Neural progenitor cell (in vitro differentiated cells): ENCODE data around the gene EDN1. TPM values are rescaled to one million over a fixed set of nuclear protein-coding genes. Genes with fewer than 3 reads are reported as not detected.

Experiments
- DNase-seq: peaks from one replicate; pipeline ENCODE4 v3.0.0-alpha.2; 2016; ENCODE audit warnings: low spot score
- H2AFZ ChIP-seq: fragments of 200-600 bp; sonication (generic); replicated peaks from 2 replicates; pipeline ENCODE4 v1.6.1; 2016; ENCODE audit warnings: antibody characterized with exemption
- H3F3A ChIP-seq: fragments of 200-600 bp; sonication (generic); 2 replicates; pipeline ENCODE4 v1.6.1; 2016; ENCODE audit warnings: antibody characterized with exemption, low read depth
- H3K27ac ChIP-seq: fragments of 200-600 bp; sonication (generic); 2 replicates; pipeline ENCODE4 v1.5.1; 2016; ENCODE audit warnings: mild to moderate bottlenecking
- H3K27me3 ChIP-seq: fragments of 200-600 bp; sonication (generic); 2 replicates; pipeline ENCODE4 v1.6.1; 2016; ENCODE audit warnings: mild to moderate bottlenecking, moderate library complexity
- H3K36me3 ChIP-seq: fragments of 200-600 bp; sonication (generic); 2 replicates; pipeline ENCODE4 v1.5.1; 2016
- H3K4me1 ChIP-seq: fragments of 200-600 bp; sonication (generic); 2 replicates; pipeline ENCODE4 v1.6.1; 2016; ENCODE audit warnings: mixed run types
- H3K4me2 ChIP-seq: fragments of 200-600 bp; sonication (generic); 2 replicates; pipeline ENCODE4 v1.6.1; 2016
- H3K4me3 ChIP-seq: fragments of 200-600 bp; sonication (generic); 2 replicates; pipeline ENCODE4 v1.5.1; 2016
- H3K79me2 ChIP-seq: fragments of 200-600 bp; sonication (generic); 2 replicates; pipeline ENCODE4 v1.6.1; 2016; ENCODE audit warnings: low read depth
- H3K9ac ChIP-seq: fragments of 200-600 bp; sonication (generic); 2 replicates; pipeline ENCODE4 v1.6.1; 2016
- H3K9me3 ChIP-seq: fragments of 200-600 bp; sonication (generic); 2 replicates; pipeline ENCODE4 v1.5.1; 2016; ENCODE audit warnings: low read depth
- H4K20me1 ChIP-seq: fragments of 200-600 bp; sonication (generic); 2 replicates; pipeline ENCODE4 v1.6.1; 2016; ENCODE audit warnings: low read depth
- H3K27ac Mint-ChIP-seq: 3 replicates; pipeline ENCODE4 v1.8.0; 2021; ENCODE audit warnings: mixed read lengths
- H3K27me3 Mint-ChIP-seq: 2 replicates; pipeline ENCODE4 v1.8.0; 2022; ENCODE audit warnings: low read depth, mild to moderate bottlenecking, inconsistent platforms, moderate library complexity, mixed read lengths; ENCODE audit not compliant: insufficient read depth
- H3K36me3 Mint-ChIP-seq: 3 replicates; pipeline ENCODE4 v1.8.0; 2021; ENCODE audit warnings: mixed read lengths
- H3K4me1 Mint-ChIP-seq: 3 replicates; pipeline ENCODE4 v1.8.0; 2021; ENCODE audit warnings: mixed read lengths
- H3K4me3 Mint-ChIP-seq: 3 replicates; pipeline ENCODE4 v1.8.0; 2021; ENCODE audit warnings: mild to moderate bottlenecking, moderate library complexity, mixed read lengths
- H3K9me3 Mint-ChIP-seq: 3 replicates; pipeline ENCODE4 v1.8.0; 2020; ENCODE audit warnings: mixed read lengths
- EZH2 ChIP-seq: fragments of 200-600 bp; sonication (generic); IDR thresholded peaks from 2 replicates; pipeline ENCODE4 v1.6.1; 2017; ENCODE audit warnings: antibody characterized with exemption, mild to moderate bottlenecking, moderate library complexity
- EZH2phosphoT487 ChIP-seq: fragments of 200-600 bp; sonication (generic); IDR thresholded peaks from 2 replicates; pipeline ENCODE4 v1.6.1; 2017; ENCODE audit warnings: antibody characterized with exemption
- total RNA-seq: library from RNA; depleted of rRNA; stranded (reverse); fragments of >200 nt; gene quantifications from 2 replicates; pipeline ENCODE4 v1.2.3, GENCODE V29; 2015; ENCODE audit warnings: low replicate concordance
- TF ChIP-seq, protein P1 (sequence below): fragments of 200-600 bp; sonication (generic); IDR thresholded peaks from 2 replicates; pipeline ENCODE4 v1.5.1; 2017; ENCODE audit warnings: antibody characterized with exemption, mild to moderate bottlenecking

EDN1 gene
- total RNA-seq, 1 donor from 2014 or later, result 2.9 TPM

DNA sequence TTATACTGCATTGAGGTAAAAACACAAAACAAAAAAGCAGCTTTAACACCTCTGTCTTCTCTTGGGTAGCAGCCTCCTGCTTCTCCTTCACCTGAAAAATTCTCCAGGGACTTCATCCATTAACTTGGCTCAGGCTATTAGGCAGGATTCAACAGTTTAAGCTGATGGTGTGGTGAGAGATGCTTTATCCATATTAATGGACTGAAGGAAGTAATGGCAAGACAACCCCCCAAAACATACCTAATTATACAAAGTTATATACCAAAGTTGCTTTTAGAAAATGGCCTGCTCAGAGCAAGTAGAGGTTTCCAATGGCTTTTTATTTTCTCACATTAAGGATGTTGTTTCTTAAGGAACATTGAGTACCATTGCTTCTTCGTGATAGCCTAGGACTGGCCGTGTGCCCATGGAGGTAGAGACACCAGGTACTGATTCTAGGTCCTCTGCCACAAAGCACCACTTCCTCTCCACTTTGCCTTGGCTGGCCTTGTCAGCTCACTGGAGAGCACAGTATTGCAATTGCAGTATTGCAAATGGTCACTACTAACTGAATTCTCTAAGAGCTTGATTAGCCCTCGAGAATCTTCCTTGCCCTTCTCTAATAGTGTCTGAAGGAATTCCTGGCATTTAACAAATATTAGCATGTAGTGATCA, 7.3 kb downstream of the EDN1 start:
- H3K27me3 ChIP-seq, result no peaks in the 10 kb centered on the region

DNA sequence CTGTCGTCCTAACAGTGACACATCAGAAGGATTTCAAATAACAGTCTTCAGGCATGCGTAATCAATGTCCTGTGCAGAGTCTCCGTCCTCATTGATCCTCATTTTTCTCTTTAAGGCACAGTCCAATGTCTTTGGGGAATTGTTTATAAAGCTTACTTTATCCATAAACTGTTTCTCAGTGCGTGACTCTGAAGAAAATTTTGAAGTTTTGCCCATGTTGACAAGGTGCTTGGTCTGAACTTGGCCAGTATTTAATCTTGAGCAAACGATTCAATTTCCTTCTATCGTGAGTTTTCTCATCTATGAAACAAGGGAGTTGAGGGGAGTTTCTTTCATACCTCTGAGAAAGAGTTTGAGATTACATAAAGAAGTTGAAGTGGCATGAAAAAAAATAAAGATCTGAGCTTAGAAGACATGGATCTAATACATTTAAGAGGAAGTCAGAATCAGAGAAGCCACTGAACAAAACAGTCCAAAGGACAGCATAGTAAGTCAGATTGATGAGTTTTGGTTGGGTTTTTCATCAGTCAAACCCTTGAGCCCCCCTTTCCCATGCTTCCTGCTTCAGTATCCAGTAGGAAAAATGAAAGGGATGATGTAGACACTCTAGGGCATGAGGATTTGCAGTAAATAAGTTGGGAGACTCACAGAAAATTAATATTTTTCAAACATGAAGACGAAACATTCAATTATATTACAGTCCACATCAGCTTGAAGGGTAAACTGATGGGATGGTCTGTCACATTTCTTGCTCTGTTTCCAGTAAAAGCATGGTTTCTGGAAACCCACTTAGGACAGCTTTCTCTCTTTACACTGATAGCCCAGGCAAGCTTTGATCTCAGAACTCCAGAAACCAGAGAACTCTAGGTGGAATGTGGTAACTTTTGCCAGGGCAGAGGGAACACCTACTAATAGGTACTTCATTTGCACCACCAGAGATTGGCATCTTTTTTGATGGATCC, 8.1 kb downstream of the EDN1 start:
- Histone ChIP-seq H2AFZ (no peak overlapping the region), H3K36me3 (no peaks in the 10 kb centered on the region), H3K9me3 (no peaks in the 10 kb centered on the region), H3K27ac (no peak overlapping the region), H3K9ac (no peak overlapping the region), H3K27me3 (no peaks in the 10 kb centered on the region), H3F3A (no peaks in the 10 kb centered on the region), H3K4me1 (no peaks in the 10 kb centered on the region), H4K20me1 (no peaks in the 10 kb centered on the region), H3K4me3 (no peak overlapping the region), H3K79me2 (no peaks in the 10 kb centered on the region), H3K4me2 (no peak overlapping the region)
- H3K9me3 Mint-ChIP-seq, result no peaks in the 10 kb centered on the region
- H3K4me1 Mint-ChIP-seq, result no peaks in the 10 kb centered on the region
- DNase-seq, result no peak
- TF ChIP-seq EZH2, result no peak
- TF ChIP-seq, protein P1, sequence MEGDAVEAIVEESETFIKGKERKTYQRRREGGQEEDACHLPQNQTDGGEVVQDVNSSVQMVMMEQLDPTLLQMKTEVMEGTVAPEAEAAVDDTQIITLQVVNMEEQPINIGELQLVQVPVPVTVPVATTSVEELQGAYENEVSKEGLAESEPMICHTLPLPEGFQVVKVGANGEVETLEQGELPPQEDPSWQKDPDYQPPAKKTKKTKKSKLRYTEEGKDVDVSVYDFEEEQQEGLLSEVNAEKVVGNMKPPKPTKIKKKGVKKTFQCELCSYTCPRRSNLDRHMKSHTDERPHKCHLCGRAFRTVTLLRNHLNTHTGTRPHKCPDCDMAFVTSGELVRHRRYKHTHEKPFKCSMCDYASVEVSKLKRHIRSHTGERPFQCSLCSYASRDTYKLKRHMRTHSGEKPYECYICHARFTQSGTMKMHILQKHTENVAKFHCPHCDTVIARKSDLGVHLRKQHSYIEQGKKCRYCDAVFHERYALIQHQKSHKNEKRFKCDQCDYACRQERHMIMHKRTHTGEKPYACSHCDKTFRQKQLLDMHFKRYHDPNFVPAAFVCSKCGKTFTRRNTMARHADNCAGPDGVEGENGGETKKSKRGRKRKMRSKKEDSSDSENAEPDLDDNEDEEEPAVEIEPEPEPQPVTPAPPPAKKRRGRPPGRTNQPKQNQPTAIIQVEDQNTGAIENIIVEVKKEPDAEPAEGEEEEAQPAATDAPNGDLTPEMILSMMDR, result no peak
- no peak for TF ChIP-seq EZH2phosphoT487
- no peak overlapping the region for H3K4me3 Mint-ChIP-seq
- H3K27me3 Mint-ChIP-seq, result no peaks in the 10 kb centered on the region
- no peak overlapping the region for H3K27ac Mint-ChIP-seq
- H3K36me3 Mint-ChIP-seq, result no peaks in the 10 kb centered on the region

More for the DNA sequence above, 7.3 kb downstream of the EDN1 start:
- Mint-ChIP-seq H3K36me3 (no peaks in the 10 kb centered on the region), H3K9me3 (no peaks in the 10 kb centered on the region), H3K4me3 (no peak overlapping the region), H3K27me3 (no peaks in the 10 kb centered on the region), H3K4me1 (peaks cover 3% of the 10 kb centered on the region), H3K27ac (no peak overlapping the region)
- H4K20me1 ChIP-seq, result no peaks in the 10 kb centered on the region
- H3F3A ChIP-seq, result no peaks in the 10 kb centered on the region
- no peak for DNase-seq
- no peak overlapping the region for H3K27ac ChIP-seq
- H3K79me2 ChIP-seq, result no peaks in the 10 kb centered on the region
- no peaks in the 10 kb centered on the region for H3K36me3 ChIP-seq
- no peak overlapping the region for H3K9ac ChIP-seq
- no peak overlapping the region for H3K4me3 ChIP-seq
- H3K4me1 ChIP-seq, result peaks cover 2% of the 10 kb centered on the region
- H2AFZ ChIP-seq, result no peak overlapping the region
- no peaks in the 10 kb centered on the region for H3K9me3 ChIP-seq
- TF ChIP-seq EZH2phosphoT487 (no peak), EZH2 (no peak)
- TF ChIP-seq, protein P1, result no peak
- H3K4me2 ChIP-seq, result no peak overlapping the region

DNA sequence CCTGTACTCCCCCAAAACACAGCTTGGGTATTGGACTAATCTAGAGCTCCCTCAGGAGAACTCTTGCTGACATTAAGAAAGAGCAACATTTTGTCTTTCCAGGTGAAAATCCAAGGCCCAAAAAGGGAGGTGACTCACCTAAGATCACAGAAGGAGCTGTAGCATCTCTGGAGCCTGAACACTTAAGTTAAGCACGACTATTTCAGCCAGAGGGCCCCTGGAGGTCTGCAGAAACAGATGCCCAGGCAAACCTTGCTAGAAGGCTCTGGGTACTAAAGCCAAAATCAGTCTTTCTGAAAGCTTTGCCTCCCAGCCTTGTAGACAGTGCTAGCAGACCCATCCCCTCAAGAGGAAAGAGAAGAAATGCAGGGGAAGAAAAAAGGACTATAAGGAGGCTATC, 8.8 kb downstream of the EDN1 start:
- Mint-ChIP-seq H3K9me3 (no peaks in the 10 kb centered on the region), H3K27me3 (no peaks in the 10 kb centered on the region), H3K4me1 (no peaks in the 10 kb centered on the region), H3K36me3 (no peaks in the 10 kb centered on the region), H3K4me3 (no peak overlapping the region), H3K27ac (no peak overlapping the region)
- Histone ChIP-seq H4K20me1 (no peaks in the 10 kb centered on the region), H3K27me3 (no peaks in the 10 kb centered on the region), H3K79me2 (no peaks in the 10 kb centered on the region), H3K9me3 (no peaks in the 10 kb centered on the region), H3K27ac (no peak overlapping the region), H3K4me2 (no peak overlapping the region), H3K4me3 (no peak overlapping the region), H3K9ac (no peak overlapping the region), H2AFZ (no peak overlapping the region), H3F3A (no peaks in the 10 kb centered on the region), H3K4me1 (no peaks in the 10 kb centered on the region), H3K36me3 (no peaks in the 10 kb centered on the region)
- no peak for TF ChIP-seq EZH2phosphoT487
- no peak for TF ChIP-seq EZH2
- TF ChIP-seq, protein P1, result no peak
- no peak for DNase-seq
